Endothelial cell of umbilical vein (primary cell): ENCODE measurements around the gene ALPL. TPM values are rescaled to one million over a fixed set of nuclear protein-coding genes. Genes with fewer than 3 reads are reported as not detected.

Experiments used
- BruUV-seq: library from RNA; stranded (reverse); fragments of 400-500 nt; replicated peaks from 2 replicates; lab custom pipeline; 2021; lab: Mats Ljungman, UMichigan
- CTCF ChIA-PET: fragments of 300-600, 350-600 bp; sonication (Branson Sonifier 250); formaldehyde crosslinking; loops from one replicate; lab custom pipeline; 2021; ENCODE audit warnings: antibody characterized with exemption, inconsistent platforms; lab: Charles Lee
- POLR2A ChIA-PET: fragments of 300-600, 350-600 bp; sonication (Branson Sonifier 250); formaldehyde crosslinking; loops from one replicate; lab custom pipeline; 2021; ENCODE audit warnings: antibody characterized with exemption, inconsistent platforms; lab: Charles Lee
- DNase-seq: peaks from one replicate; pipeline ENCODE4 v3.0.0-alpha.2; 2011; ENCODE audit warnings: low read depth, low spot score
- FAIRE-seq: peaks from 2 replicates; lab custom pipeline; 2011; peaks lifted over from hg19 to GRCh38; lab: Jason Lieb, UNC
- H2AFZ ChIP-seq: 2 replicates; pipeline ENCODE4 v1.6.0; 2012; ENCODE audit warnings: low read depth, low read length, control low read depth, inconsistent platforms
- H3K27ac ChIP-seq: 2 replicates; pipeline ENCODE4 v1.5.1; 2011; ENCODE audit warnings: low read depth, mild to moderate bottlenecking, control low read depth, low read length, moderate library complexity; ENCODE audit not compliant: insufficient read depth
- H3K27me3 ChIP-seq, 2 experiments: 2 replicates each; pipeline versions ENCODE4 v1.6.0 to v1.6.1; 2011; ENCODE audit warnings: low read length in 2 of 2, mixed read lengths in 1 of 2; ENCODE audit not compliant: control insufficient read depth in 2 of 2, insufficient read depth in 2 of 2
- H3K36me3 ChIP-seq, 2 experiments: 2 replicates in 1 of 2; 3 replicates in 1 of 2; pipeline ENCODE4 v1.5.1; 2011; ENCODE audit warnings: low read length in 2 of 2, mild to moderate bottlenecking in 1 of 2, moderate library complexity in 1 of 2; ENCODE audit not compliant: control insufficient read depth in 2 of 2, insufficient read depth in 2 of 2; ENCODE audit errors: extremely low read depth in 1 of 2
- H3K4me1 ChIP-seq: 3 replicates; pipeline ENCODE4 v1.5.1; 2011; ENCODE audit warnings: mild to moderate bottlenecking, low read length; ENCODE audit not compliant: control insufficient read depth, insufficient read depth; ENCODE audit errors: extremely low read depth
- H3K4me2 ChIP-seq: 2 replicates; pipeline ENCODE4 v1.6.1; 2011; ENCODE audit warnings: low read length, control low read depth, mixed read lengths; ENCODE audit not compliant: insufficient read depth
- H3K4me3 ChIP-seq, 3 experiments: fragments of 200-600 bp in 1 of 3; sonication (generic), shearing (Covaris generic) in 1 of 3; replicated peaks in 1 of 3; 2 replicates each; pipeline ENCODE4 v1.5.1; 2011 to 2016; ENCODE audit warnings: control low read depth in 3 of 3, low read length in 3 of 3, mild to moderate bottlenecking in 2 of 3, inconsistent platforms in 1 of 3, low read depth in 1 of 3, moderate library complexity in 1 of 3; ENCODE audit not compliant: insufficient read depth in 1 of 3
- H3K79me2 ChIP-seq: 2 replicates; pipeline ENCODE4 v1.6.0; 2012; ENCODE audit warnings: low read length, inconsistent platforms; ENCODE audit not compliant: control insufficient read depth, insufficient read depth
- H3K9ac ChIP-seq: replicated peaks from 2 replicates; pipeline ENCODE3; 2011; ENCODE audit warnings: low read length, control low read depth; ENCODE audit not compliant: insufficient read depth; ENCODE audit errors: extremely low read depth
- H3K9me1 ChIP-seq: replicated peaks from 3 replicates; pipeline ENCODE4 v1.6.0; 2011; ENCODE audit warnings: mild to moderate bottlenecking, low read length; ENCODE audit not compliant: control insufficient read depth, insufficient read depth; ENCODE audit errors: extremely low read depth
- H3K9me3 ChIP-seq: replicated peaks from 2 replicates; pipeline ENCODE4 v1.5.1; 2012; ENCODE audit warnings: low read length, inconsistent platforms; ENCODE audit not compliant: control insufficient read depth, insufficient read depth
- H4K20me1 ChIP-seq: replicated peaks from 2 replicates; pipeline ENCODE3; 2011; ENCODE audit warnings: mild to moderate bottlenecking, low read length; ENCODE audit not compliant: control insufficient read depth, insufficient read depth; ENCODE audit errors: extremely low read depth
- CTCF ChIP-seq, 2 donors: IDR thresholded peaks; 1 replicate in 1 of 2; 2 replicates in 1 of 2; pipeline ENCODE4 v1.5.1; 2011; ENCODE audit warnings: low read length in 2 of 2, mild to moderate bottlenecking in 2 of 2, moderate library complexity in 2 of 2, control low read depth in 1 of 2, inconsistent platforms in 1 of 2, low read depth in 1 of 2; ENCODE audit not compliant: insufficient read depth in 1 of 2; ENCODE audit errors: extremely low read depth in 1 of 2
- EZH2 ChIP-seq: IDR thresholded peaks from 2 replicates; pipeline ENCODE4 v1.6.1; 2012; ENCODE audit warnings: borderline replicate concordance, low read depth, mild to moderate bottlenecking, moderate library complexity, low read length, inconsistent platforms; ENCODE audit not compliant: severe bottlenecking
- FOS ChIP-seq: IDR thresholded peaks from 2 replicates; pipeline ENCODE4 v1.6.1; 2011; ENCODE audit warnings: mild to moderate bottlenecking, low read length, moderate library complexity, borderline replicate concordance; ENCODE audit not compliant: insufficient read depth
- GATA2 ChIP-seq: IDR thresholded peaks from 2 replicates; pipeline ENCODE4 v1.7.0; 2011; ENCODE audit warnings: low read depth, mild to moderate bottlenecking, moderate library complexity, mixed read lengths, low read length; ENCODE audit not compliant: insufficient read length, insufficient read depth
- JUN ChIP-seq: IDR thresholded peaks from 2 replicates; pipeline ENCODE4 v1.6.1; 2011; ENCODE audit warnings: borderline replicate concordance, low read depth; ENCODE audit not compliant: insufficient read length, insufficient read depth
- MAX ChIP-seq: IDR thresholded peaks from 2 replicates; pipeline ENCODE4 v1.6.1; 2011; ENCODE audit not compliant: insufficient read depth, insufficient read length
- MYC ChIP-seq: IDR thresholded peaks from one replicate; pipeline ENCODE4 v1.6.1; 2011; ENCODE audit warnings: mild to moderate bottlenecking, low read depth, low read length
- POLR2A ChIP-seq: IDR thresholded peaks from 2 replicates; pipeline ENCODE4 v1.6.1; 2012; ENCODE audit warnings: low read depth, mild to moderate bottlenecking, control low read depth, low read length
- POLR2AphosphoS5 ChIP-seq: IDR thresholded peaks from 2 replicates; pipeline ENCODE4 v1.6.1; 2012; ENCODE audit warnings: low read depth, mild to moderate bottlenecking, control low read depth, low read length, moderate library complexity; ENCODE audit not compliant: insufficient read depth
- dilution Hi-C: fragments of 300-500 bp; cut with MboI; formaldehyde crosslinking; loops from one replicate; pipeline ENCODE4 v1.15.0; 2019; ENCODE audit warnings: low sequenced_read_pairs; ENCODE audit not compliant: extremely low pct_ligation_motif_present
- intact Hi-C: fragments of 100-400 bp; cut with micrococcal nuclease; formaldehyde crosslinking; loops from one replicate; pipeline ENCODE4 v1.10.0; 2022
- polyA plus RNA-seq, 4 experiments: library from polyadenylated mRNA; depleted of rRNA in 3 of 4; stranded (reverse) in 3 of 4; unstranded in 1 of 4; fragments of >200 nt; gene quantifications; 2 replicates each; pipeline versions ENCODE4 v1.2.1 to v1.2.3, GENCODE V29; 2011 to 2012; ENCODE audit warnings: missing spikeins in 1 of 4
- total RNA-seq: library from RNA; stranded (reverse); gene quantifications from 2 replicates; pipeline ENCODE4 v1.2.3, GENCODE V29; 2021

Gene ALPL
- total and polyA plus RNA-seq, 2 donors (not counting 3 experiments of a cell fraction or from before 2014, with no cell fraction given), result 0.38 to 0.92 TPM

GRCh38 chr1:21543598-21543997, 34.4 kb downstream of the ALPL start:
- Histone ChIP-seq H3K79me2 (no peaks in the 10 kb centered on the region), H3K9me1 (no peaks in the 10 kb centered on the region), H3K27me3 (peaks cover 2 to 11% of the 10 kb centered on the region in 2 experiments), H3K4me2 (no peak overlapping the region), H3K36me3 (no peaks in the 10 kb centered on the region), H3K9ac (no peak overlapping the region), H4K20me1 (no peaks in the 10 kb centered on the region), H3K9me3 (no peaks in the 10 kb centered on the region), H3K4me3 (no peak overlapping the region), H3K27ac (no peak overlapping the region), H3K4me1 (no peaks in the 10 kb centered on the region), H2AFZ (no peak overlapping the region)
- TF ChIP-seq EZH2 (no peak), JUN (no peak), MAX (no peak), CTCF (IDR thresholded peaks at IDR 0.05; ENCODE audit: extremely low read depth in 1 of 2, insufficient read depth in 1 of 2, low read depth in 1 of 2, low read length in 2 of 2) (no peak), POLR2AphosphoS5 (no peak), MYC (no peak), FOS (no peak), GATA2 (no peak), POLR2A (no peak)
- ChIA-PET CTCF (no interaction called here), POLR2A (no interaction called here)
- no peak for FAIRE-seq
- no TSS peak for BruUV-seq
- no peak for DNase-seq
- dilution Hi-C loops, result no loop called here
- intact Hi-C loops, result no loop called here
